ENCODE results near the gene ESYT3.

- TF ChIP-seq CTCF (conservative IDR thresholded peaks at IDR 0.05; ENCODE audit: low read depth, low read length) (no peak), EZH2 (IDR thresholded peaks at IDR 0.05; ENCODE audit: borderline replicate concordance, low read depth, low read length, poor library complexity, severe bottlenecking) (no peak)
These were observed 45.2 kb upstream of the ESYT3 start for GRCh38 chr3:138389144-138389601.

Measured in A673 (cell line).